Forelimb muscle (tissue), 1 donor: Measurements from ENCODE around the gene LRP1. TPM values are rescaled to one million over a fixed set of nuclear protein-coding genes. Genes with fewer than 3 reads are reported as not detected.

Source experiments
- DNase-seq: peaks from one replicate; pipeline ENCODE4 v3.0.0-alpha.2; 2013; ENCODE audit warnings: low read depth
- polyA plus RNA-seq: library from polyadenylated mRNA; unstranded; fragments of 120-200 nt; gene quantifications from one replicate; pipeline ENCODE4 v1.2.1, GENCODE V29; 2013; ENCODE audit not compliant: insufficient read length

The LRP1 gene
- polyA plus RNA-seq, 1 donor: 95.2 TPM

DNA sequence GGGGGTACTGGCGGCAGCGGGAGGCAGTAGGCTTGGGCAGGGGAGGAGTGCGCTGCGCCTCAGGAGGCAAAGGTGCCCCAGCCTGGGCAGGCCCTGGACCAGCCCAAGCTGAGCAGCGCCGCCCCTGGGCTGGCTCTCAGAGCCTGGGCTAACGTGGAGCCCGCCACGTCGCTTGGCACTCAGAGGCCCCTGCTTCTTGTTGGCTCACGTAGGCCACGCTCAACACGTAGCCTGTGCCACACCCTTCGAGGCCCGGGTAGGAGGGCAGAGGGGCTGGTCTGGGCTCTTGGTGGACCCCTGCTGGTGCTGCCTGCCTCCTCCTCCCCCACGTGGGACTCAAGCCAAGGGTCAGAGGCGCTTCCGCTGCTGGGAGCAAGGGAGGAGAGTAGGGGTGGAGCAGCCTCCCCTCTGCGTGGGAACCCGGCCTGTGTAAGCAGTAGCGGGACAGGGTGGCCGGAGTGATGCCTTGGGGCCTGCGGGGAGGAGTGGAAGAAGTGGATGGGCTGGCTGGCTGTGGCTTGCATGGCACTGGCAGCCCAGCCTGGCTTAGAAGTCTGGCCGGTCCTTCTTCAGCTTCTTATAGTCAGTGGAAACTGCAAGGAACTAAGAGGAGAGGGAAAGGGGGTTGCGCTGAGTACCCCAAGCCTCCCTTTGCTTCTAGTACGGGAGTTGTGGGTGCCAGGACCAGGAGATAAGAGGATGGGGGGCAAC is 106.9 kb downstream of the LRP1 start:
- DNase-seq: no peak

DNA sequence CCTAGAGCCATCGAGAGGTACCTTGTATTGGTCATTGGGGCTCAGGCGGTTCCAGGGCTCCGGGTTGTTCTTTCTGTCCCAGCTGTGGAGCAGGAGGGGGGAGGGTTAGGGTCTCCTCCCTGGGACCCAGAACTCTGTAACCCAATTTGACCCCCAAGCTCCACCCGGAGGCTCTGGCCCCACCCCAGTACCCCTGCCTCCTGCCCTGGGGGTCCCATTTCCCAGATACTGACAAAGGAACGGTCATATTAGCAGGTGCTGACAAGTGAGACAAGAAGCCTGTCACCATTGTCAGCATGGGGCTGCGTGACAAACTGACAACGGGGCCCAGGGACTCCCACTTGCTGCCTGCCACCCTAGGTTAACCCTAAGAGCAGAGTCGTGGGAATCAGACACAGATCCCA is 107.4 kb downstream of the LRP1 start:
- DNase-seq: no peak

DNA sequence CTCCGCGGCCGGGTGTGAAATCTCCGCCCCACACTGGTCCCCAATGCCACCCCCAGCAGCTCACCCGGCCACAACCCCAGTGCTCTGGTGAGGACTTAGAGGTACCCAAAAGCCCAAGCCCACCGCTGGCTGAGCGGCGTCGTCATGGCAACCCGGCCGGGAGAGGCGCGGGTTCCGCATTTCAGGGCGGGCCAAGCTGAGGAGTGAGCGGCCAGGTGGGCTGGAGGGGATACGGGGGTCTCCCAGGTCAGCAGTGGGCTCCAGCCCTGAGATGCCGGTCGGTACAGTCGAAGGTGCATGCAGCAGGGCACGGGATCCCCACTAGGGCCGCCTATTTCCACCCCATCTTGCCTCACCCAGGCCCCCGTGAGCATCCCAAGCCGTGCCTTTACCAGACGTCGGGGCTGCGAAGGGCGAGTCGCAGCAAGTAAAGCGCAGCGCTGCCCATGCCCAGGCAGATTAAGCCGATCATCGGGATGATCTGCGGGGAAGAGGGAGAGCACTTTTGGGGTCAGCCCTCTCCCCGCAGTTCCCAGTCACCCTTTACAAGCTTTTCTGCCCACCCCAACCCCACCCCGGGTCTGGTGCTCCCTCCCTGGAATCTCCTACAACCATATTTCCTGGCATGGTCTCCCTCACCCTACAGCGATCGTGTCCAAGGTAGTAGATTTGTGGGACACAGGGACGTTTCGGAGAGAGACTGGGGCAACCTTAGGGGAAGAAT is 108.1 kb downstream of the LRP1 start:
- no peak for DNase-seq

DNA sequence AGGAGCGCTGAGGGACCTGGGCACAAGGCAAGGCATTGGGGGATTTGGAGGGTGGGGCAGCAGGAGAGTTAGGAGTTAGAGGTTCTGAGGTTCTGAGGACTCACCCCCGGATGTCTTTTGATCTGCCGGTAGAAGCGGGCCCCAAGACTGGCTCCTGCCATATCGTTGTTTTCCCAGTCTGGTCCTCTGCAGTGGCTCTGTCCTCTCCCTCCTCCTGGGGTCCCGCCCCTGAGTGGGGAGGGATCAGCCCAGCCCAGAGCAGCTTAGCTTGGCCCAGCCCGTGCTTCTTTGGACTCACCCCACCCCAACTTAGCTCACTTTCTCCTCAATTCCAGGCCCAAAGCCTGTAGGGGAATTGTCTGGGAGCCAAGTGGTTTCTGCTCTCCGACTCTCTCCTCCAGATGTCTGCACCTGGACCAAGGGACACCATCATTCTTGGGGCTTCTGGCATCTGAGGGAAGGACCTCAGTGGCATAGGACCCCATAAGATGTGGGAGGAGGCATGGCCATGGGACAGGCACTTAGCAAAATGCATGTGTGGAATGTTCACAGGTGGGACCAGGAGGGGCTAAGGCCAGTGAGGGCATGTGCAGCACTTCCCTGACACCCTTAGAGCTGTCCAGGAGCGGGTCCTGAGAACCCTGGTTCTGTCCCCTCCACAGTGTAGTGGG is 108.8 kb downstream of the LRP1 start:
- no peak for DNase-seq

DNA sequence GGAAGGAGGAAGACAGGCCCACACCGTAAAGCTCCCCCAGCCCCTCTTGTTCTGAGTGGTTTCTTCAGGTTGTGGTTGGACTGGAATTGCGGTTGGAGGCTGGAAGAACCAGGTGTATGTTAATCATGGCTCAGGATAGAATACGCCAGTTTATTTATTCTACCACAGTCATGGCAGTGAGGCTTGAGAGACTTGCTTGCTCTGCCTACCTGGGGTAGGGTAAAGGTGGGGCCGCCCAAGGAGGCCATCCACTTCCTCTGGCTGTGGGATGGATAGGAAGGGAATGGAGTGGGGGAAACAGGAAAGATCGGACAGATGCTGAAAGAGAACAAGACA is 109.3 kb downstream of the LRP1 start:
- no peak for DNase-seq

DNA sequence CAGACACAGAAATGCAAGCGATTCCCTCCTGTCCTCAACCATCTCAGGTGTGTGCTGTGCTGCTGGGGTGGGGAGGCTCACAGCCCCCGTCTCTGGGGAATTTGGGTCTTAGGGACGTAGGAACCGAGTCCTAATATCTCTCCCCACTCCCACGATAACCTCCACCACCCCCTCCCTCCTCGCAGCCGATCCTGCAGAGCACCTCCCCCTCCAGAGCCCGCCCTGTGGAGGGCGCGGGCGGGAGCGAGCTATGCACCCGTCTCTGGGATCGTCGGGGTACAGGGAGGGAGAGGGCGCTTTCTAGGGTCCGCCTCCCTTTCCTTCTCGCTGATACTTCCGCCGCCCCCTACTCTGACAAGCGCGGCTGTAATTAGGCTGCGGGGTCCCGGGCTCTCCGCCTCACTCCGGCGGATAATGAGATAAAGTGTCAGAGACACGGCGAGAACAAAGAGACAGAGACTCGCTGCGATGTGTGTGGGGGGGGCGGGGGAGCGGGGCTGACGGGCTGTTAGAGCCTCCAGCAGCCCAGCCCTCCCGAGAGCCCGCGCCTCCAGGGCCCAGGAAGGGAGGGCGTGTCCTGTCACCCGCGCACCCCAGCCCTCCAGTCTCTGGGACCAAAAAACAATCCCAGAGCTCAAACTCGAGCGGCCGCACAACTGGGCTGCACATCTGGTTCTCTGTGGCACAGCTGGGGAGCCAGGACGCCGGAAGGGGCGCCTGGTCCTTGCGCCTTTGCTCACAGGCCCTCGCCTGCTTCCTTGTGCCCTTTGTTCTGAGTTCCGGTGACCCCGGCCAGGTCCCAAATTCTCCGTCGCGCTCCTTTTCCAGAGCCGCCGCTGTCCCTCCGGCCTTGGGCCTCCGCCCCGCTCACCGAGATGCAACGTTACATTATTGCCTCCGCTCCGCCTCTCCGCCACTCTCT is 109.9 kb downstream of the LRP1 start:
- no peak for DNase-seq

DNA sequence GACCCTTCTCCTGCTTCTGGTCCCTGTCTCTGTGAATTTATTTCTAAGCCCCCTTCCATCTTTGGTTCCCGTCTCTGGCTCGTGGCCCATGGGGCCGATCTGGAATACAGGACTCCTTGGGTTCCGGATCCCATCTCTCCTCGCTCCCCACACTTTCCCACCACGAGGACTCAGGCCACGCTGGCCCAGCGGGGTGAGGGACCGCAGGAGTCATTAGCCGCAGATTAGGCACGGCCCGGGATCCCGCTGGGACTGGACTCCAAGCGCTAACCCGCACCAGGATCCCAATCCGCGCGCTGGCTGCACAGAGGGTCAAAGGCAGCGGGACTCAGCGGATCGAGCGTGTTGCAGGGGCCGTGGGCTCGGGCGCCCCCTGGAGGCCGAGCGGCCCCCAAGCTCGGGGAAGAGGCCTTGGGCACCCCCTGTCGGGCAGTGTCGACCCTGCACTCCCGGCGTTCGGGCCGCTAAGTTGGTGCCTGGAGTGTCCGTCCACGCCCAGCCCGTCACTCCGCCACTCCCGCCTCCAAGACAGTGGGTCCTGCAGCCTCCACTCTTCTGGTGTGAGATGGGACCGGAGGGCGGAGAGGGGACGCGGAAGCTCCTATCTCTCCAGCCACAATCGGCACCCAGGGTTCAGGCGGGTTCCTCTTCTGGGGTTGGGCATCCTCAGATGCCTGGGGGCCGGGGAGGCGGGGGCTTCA is 110.7 kb downstream of the LRP1 start:
- no peak for DNase-seq

DNA sequence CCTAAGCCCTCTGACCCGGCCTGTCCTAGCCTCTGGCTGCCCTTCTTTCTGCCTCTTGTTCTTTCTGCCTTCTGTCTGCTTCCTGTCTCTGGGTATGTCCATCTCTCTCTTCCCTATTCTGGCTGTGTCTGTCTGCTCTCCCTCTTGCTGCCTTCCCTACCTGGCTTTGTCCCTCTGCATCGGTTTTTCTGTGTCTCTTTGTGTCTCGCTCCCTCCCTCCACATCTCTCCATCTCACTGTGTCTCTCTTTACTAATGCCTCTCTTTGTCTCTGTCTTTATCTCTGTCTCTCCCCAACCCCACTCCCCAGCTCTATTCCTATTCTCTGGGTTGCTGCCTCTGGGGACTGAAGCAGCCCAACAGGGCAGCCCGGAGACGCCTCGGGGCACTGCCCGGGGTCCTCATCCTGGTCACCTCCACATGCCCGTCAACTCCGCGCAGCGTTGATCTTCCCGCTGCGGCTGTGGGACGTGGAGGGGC is 111.3 kb downstream of the LRP1 start:
- no peak for DNase-seq

DNA sequence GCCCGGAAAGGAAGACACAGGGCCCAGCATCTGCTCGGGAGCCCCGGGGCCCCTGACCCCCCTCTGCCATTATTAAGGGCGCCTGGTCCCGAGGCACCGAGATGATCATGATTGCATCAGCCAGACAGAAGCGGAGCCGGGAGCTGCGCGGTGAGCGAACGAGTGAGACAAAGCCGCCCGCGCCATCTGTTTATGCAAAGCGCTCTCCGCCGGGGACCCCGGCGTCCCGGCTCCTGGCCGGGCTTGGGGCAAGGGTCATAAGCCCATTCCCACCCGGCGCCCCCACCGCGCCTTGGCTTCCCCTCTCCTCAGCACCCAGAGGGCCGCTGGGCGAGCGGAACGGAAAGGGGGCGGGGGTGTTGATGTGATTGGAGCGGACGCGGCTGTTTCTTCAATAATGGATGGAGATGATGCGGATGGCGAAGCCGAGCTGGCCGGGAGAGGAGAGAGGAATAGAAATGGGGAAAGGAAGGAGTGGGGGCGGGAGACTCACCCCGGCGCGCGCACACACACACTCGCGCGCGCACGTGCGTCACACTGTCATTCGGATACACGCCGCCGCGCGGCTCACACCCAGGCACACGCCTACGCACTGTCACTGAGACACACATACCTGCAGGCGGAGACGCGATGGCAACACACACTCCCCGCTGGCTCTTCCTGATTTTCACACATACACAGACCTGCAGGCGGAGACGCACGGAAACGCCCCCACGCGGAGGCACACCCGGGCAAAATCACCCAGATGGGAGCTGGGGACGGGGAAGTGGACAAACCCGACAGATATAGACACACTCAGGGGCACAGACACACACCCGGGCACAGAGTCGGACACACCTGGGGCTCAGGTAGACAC is 112.0 kb downstream of the LRP1 start:
- no peak for DNase-seq

DNA sequence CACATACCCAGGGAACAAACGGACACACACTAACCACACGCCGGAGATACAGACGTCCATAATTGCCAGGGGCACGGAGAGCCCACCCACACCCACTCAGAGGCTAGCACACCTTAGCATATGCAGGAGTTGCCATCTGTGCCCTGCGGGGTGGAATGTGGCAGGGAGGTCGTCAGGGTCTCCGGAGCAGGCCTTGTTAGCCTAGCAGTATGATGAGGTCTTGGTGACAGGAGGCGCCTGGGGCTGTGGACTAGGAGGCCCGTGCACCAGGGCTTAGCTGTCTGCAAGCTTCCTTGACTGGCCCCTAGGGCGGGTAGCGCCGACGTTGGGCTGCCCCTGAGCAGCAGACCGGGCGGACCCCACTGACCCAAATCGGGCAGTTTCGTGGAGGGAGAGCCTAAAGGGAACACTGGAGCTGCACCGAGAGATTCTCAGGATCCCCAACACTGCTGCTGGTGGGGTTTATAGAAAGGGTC is 112.7 kb downstream of the LRP1 start:
- DNase-seq: no peak

DNA sequence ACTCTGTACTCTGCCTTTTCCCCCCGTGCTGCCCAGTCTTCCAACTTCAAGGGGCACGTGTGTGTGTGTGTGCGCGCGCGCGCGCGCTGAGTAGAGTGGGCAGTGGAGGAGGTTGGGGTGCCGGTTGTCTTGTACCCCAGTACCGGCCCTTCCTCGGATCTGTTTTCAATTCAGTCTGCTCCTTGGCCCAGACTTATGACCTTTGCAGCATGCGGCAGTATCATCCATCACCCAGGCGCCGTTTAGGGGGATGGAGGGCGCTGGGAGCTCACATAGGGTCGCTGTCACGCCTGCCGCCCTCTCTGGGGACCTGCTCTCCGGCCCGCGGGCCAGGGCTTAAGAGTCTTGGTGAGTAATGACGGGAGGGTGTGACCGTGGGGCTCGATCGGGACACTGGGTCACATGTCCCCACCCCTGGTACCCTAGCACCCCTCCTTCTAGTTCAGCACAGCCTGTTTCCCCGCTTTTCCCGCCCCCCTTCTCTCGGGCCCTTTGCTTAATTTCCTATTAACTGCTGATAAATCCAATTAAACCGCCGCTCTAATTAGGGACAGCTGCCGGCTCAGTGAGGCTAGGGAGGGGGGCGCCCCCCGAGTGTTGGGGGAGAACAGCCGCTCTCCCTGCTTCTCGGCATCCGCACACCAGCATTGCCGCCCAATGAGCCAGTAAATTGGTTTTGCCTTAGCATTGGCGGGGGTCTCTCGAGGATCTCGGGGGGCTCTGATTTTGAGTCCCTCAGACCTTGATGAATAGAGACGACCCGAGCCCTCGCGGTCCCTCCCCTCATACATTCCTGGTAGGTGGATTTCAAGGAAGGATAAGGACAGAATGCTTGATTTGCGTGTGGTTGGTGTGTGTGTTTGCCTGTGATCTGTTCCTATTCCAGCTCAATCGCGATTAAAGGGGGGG is 113.4 kb downstream of the LRP1 start:
- DNase-seq: no peak

DNA sequence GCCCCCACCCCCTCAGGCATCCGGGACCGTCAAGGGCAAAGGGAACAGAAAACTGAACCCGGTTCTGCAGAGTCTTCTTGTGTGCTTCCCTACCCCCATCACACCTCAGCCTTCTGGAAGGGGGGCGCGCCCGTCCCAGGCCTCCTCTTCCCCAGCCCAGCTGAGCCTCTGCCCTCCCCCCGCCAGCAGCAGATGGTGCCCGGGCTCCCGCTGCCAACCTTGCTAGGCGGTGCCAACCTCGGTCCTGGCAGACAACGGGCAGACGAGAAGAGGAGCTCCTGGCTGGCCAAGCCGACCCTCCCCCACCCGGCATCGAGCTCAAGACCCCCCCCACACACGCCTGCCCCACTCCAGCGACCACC is 114.0 kb downstream of the LRP1 start:
- DNase-seq: no peak

DNA sequence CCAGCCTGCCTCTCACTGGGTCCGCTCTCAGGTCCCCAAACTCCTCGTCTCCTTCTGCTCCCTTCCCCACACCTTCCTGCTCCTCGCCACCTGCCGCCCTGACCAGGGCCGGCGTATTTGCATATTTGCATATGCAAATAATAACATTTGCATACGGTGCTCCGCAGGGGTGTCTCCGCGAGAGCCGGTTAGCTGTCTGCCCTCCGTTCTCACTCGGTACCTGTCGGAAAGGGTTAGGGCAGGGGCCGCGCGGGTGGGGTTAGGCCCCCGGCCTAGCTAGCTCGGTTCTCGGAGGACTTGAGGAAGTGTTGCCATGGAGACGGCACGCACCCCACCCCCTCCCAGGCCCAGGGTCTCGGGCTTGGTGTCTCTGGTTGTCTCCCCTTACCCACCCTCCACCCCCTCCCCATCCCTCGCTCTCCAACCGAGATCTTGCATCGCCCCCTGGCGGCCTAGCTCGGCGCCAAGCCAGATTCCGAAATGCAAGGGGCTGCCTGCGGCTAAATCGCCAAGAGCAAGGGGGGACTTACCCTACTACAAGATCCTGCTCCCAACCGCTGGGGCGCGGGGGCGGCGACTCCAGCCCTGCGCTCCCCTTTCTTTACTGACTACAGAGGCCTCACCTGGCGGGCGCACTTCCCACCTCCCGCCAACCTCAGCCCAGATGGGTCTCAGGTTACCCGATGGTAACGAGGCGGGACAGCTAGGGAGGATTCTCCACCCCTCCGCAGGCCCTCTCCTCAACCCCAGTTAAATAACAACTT is 114.6 kb downstream of the LRP1 start:
- DNase-seq: no peak

DNA sequence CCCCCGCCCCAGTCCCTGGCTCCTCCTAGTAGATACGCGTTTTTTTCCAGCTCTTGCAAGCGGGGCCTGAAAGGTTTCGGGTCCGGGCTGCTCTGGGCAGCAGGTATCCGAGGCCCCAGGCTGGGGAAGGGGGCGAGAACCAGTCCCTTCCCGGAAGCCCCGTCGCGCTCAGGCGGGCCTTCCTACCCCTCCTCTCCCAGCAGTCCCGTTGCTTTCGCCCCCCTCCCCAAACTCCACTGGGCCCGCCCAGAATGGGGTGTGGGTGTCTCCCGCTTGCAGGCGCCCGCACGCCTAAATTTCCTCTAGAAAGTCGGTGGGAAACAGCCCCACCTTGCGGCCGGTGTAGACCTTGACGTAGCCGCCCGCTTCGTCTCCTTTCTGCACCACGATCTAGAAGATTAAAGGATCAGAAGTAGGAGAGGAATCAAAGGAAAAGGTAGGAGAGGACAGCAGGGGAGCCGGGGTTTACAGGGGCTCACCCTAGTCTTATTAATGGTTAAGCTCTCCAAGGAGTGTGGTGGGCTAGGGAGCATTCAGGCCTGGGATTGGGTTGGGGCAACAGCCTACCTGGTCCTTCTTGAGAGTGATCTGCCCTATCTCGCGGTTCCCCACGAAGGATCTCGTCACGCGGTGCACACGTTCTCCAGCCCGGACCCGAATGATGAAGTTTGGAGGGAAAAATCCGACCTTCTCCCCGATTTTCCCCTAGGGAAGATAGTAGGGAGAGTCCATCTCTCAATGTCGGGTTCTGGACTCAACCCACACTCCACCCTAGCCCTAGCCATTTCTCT is 115.4 kb downstream of the LRP1 start:
- no peak for DNase-seq

DNA sequence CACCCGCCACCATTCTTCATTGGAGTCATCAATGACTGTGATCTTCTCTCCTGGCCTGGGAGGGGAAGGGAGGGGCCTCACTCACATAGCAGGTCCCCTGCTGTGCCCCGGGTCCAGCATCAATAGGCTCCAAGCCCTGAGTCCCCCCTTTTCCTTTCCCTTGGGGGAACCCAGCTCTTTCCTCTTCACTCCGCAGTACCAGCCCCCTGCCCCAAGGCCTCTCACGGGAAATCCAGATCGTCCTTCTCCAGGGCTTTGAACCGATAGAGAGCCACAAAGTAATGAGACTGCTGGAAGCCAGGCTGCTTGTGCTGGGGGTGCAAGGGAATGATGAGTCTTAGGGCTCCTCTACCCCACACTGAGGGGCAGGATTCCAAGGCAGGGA is 116.0 kb downstream of the LRP1 start:
- DNase-seq: no peak

DNA sequence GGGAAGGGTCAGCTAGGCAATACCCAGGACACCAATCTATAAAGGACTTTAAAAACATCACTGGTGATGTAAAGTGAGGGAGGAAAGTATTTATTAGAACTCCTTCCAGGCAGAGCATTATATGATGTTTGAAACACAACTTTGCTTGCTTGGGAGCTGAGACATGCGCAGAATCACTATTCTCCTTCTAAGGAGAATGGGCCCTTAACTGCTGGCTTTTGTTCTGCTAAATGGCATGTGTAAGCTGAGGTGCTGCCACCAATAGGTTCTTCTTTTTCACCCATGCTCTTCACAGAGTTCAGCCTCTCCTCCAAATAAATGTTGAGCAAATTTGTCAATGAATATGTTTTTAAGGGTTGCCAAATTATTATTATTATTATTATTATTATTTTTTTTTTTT is 118.8 kb downstream of the LRP1 start:
- no peak for DNase-seq

DNA sequence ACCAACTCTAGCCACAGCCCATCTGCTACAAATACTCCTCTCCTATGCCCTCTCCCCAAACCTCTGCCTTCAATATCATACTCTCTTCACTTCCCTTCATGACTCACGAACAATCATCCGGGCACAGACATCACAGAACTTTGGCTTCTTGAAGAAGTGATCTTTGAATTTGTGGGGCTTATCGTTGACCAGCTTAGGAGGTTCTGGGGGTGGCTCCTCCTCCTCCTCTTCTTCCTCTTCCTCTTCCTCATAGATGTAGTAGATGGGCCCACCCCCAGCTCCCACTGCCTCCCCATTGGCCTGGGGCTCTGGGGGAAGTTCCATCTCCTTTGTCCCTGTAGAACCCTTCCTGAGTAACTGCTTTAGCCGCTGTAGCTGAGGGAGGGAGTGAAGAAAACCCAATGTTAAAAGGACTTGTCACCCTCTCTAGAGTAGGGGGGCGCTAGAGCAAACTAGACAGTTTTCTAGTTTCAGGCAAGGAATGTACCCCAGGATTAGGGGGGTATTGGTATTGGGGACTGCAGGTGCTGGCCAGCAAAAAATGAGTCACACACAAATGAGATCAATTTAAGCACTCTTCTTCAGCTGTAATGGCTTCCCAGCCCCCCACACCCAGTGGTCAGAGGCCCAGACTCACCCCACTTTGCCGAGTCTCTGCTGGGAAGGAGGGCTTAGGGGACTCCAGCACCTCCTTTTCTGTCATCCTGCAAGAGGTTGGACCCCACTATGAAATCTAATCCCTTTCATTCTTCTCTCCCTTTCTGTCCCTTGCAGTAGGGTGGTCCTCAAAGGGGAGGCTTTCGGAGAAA is 120.9 kb downstream of the LRP1 start:
- DNase-seq: no peak
